GM12878 (cell line): Measurements from ENCODE around the gene MICALL2. TPM values are rescaled to one million over a fixed set of nuclear protein-coding genes. Genes with fewer than 3 reads are reported as not detected.
A peak's percentile ranks its signal among the peaks of the same experiment; 100 is the strongest.

Source experiments
- ATAC-seq: fragments of 200-7000 bp; cut with Tn5 transposase; 3 replicates; pipeline ENCODE4 v1.9.1; 2020; ENCODE audit warnings: mild to moderate bottlenecking, moderate library complexity
- BruUV-seq: library from RNA; stranded (reverse); fragments of 400-500 nt; replicated peaks from 2 replicates; lab custom pipeline; 2021; lab: Mats Ljungman, UMichigan
- CTCF ChIA-PET: fragments of 300-600 bp; sonication (Branson Sonifier 250); formaldehyde crosslinking; extraction: SDS; loops from one replicate; lab custom pipeline; 2021; ENCODE audit warnings: inconsistent platforms; lab: Yijun Ruan, JAX
- POLR2A ChIA-PET: fragments of 350-600 bp; formaldehyde crosslinking; extraction: SDS; loops from one replicate; lab custom pipeline; 2021; ENCODE audit warnings: inconsistent platforms; lab: Charles Lee
- RAD21 ChIA-PET: fragments of 300-600 bp; sonication (Branson Sonifier 250); formaldehyde crosslinking; loops from one replicate; lab custom pipeline; 2023; ENCODE audit warnings: antibody characterized with exemption; ENCODE audit not compliant: unreplicated experiment; lab: Charles Lee
- SMC1A ChIA-PET: fragments of 300-600 bp; sonication (Branson Sonifier 250); formaldehyde crosslinking; loops from one replicate; lab custom pipeline; 2023; ENCODE audit not compliant: unreplicated experiment, uncharacterized antibody; lab: Charles Lee
- DNase-seq: peaks from one replicate; pipeline ENCODE4 v3.0.0-alpha.2; 2011; ENCODE audit warnings: low read depth, low spot score
- FAIRE-seq: peaks from 3 replicates; lab custom pipeline; 2011; peaks lifted over from hg19 to GRCh38; lab: Jason Lieb, UNC
- H2AFZ ChIP-seq: 2 replicates; pipeline ENCODE4 v1.6.0; 2011; ENCODE audit warnings: low read depth, low read length, control low read depth; ENCODE audit not compliant: control insufficient read depth
- H3K27ac ChIP-seq: 2 replicates; pipeline ENCODE4 v1.5.1; 2011; ENCODE audit warnings: control low read depth; ENCODE audit not compliant: control insufficient read depth, insufficient read depth
- H3K27me3 ChIP-seq, 2 experiments: replicated peaks in 1 of 2; 2 replicates each; pipeline versions ENCODE4 v1.6.0 to v1.6.1; 2011; ENCODE audit warnings: low read length in 1 of 2; ENCODE audit not compliant: control insufficient read depth in 2 of 2, insufficient read depth in 2 of 2
- H3K36me3 ChIP-seq, 2 experiments: 2 replicates each; pipeline ENCODE4 v1.5.1; 2011; ENCODE audit warnings: low read length in 1 of 2; ENCODE audit not compliant: control insufficient read depth in 2 of 2, insufficient read depth in 2 of 2
- H3K4me1 ChIP-seq: 2 replicates; pipeline ENCODE4 v1.6.1; 2011; ENCODE audit warnings: mild to moderate bottlenecking, low read length, moderate library complexity, mixed read lengths; ENCODE audit not compliant: control insufficient read depth, insufficient read depth
- H3K4me2 ChIP-seq: 2 replicates; pipeline ENCODE4 v1.6.0; 2011; ENCODE audit warnings: control low read depth; ENCODE audit not compliant: control insufficient read depth, insufficient read depth
- H3K4me3 ChIP-seq: fragments of 200-600 bp; sonication (generic); 2 replicates; pipeline ENCODE4 v1.5.1; 2016
- H3K79me2 ChIP-seq: 2 replicates; pipeline ENCODE4 v1.6.0; 2011; ENCODE audit warnings: low read length; ENCODE audit not compliant: control insufficient read depth, insufficient read depth
- H3K9ac ChIP-seq: 2 replicates; pipeline ENCODE4 v1.8.0; 2011; ENCODE audit warnings: low read length, control low read depth, mixed read lengths; ENCODE audit not compliant: control insufficient read depth, insufficient read depth
- H3K9me3 ChIP-seq: replicated peaks from 3 replicates; pipeline ENCODE4 v1.5.1; 2011; ENCODE audit warnings: mild to moderate bottlenecking, low read length; ENCODE audit not compliant: control insufficient read depth, insufficient read depth
- H4K20me1 ChIP-seq: 2 replicates; pipeline ENCODE4 v1.6.0; 2011; ENCODE audit not compliant: control insufficient read depth, insufficient read depth
- RAD21 ChIP-seq: IDR thresholded peaks from 2 replicates; pipeline ENCODE4 v1.6.1; 2011; ENCODE audit warnings: mild to moderate bottlenecking, low read depth, low read length, moderate library complexity; ENCODE audit not compliant: insufficient read depth
- SMAD1 ChIP-seq: fragments of 450-650 bp; IDR thresholded peaks from 2 replicates; pipeline ENCODE4 v1.6.1; 2018; ENCODE audit warnings: mild to moderate bottlenecking, low read depth; ENCODE audit not compliant: partially characterized antibody
- SRF ChIP-seq, 2 experiments: IDR thresholded peaks; 2 replicates each; pipeline ENCODE4 v1.6.1; 2011; ENCODE audit warnings: low read depth in 2 of 2, low read length in 2 of 2, mild to moderate bottlenecking in 1 of 2, moderate library complexity in 1 of 2
- WGBS: methylation state at CpG from one replicate; pipeline ENCODE4 v1.1.6; 2016; ENCODE audit warnings: low lambda C conversion rate; ENCODE audit not compliant: insufficient replicate concordance, insufficient coverage; ENCODE audit errors: missing lambda C conversion rate; 5-methylcytosine and 5-hydroxymethylcytosine counted together
- in situ Hi-C: fragments of 300-500 bp; cut with MboI; formaldehyde crosslinking; loops from 9 replicates; pipeline ENCODE4 v1.14.3; 2018; ENCODE audit warnings: mixed read lengths
- intact Hi-C: fragments of 100-400 bp; cut with micrococcal nuclease; formaldehyde crosslinking; loops from one replicate; pipeline ENCODE4 v1.14.2; 2022; ENCODE audit not compliant: unreplicated experiment
- polyA plus RNA-seq, 11 experiments: library from polyadenylated mRNA; depleted of rRNA in 4 of 11; unstranded in 6 of 11; stranded (reverse) in 5 of 11; fragments of >200 nt; fragmentation: Nextera tagmentation in 4 of 11; fragmentation: Illumina TruSeq in 1 of 11; extraction: Ambion mirVana in 4 of 11; extraction: Trizol in 1 of 11; gene quantifications; 1 replicate in 1 of 11; 2 replicates in 10 of 11; pipeline versions ENCODE4 v1.2.1 to v1.2.3, GENCODE V29; 2011 to 2016; ENCODE audit warnings: inconsistent platforms in 2 of 11, missing spikeins in 2 of 11, low read depth in 1 of 11
- total RNA-seq, 4 experiments: library from RNA; depleted of rRNA in 3 of 4; stranded (reverse); fragments of >200 nt in 3 of 4; fragmentation: Illumina TruSeq in 1 of 4; extraction: Trizol in 1 of 4; gene quantifications; 2 replicates each; pipeline versions ENCODE4 v1.2.1 to v1.2.3, GENCODE V29; 2013 to 2021
- TF ChIP-seq, protein P1 (sequence below): IDR thresholded peaks from 2 replicates; pipeline ENCODE4 v1.6.1; 2011; ENCODE audit warnings: borderline replicate concordance, low read depth, mild to moderate bottlenecking, moderate library complexity, mixed read lengths, low read length; ENCODE audit not compliant: insufficient read depth; ENCODE audit errors: extremely low read length

MICALL2 gene
- total and polyA plus RNA-seq, 10 of the 15 experiments (the other 5 are each of a cell fraction or from before 2014, with no cell fraction given) = 0.04 to 1.7 (median 0.83) TPM; not detected in 3

DNA sequence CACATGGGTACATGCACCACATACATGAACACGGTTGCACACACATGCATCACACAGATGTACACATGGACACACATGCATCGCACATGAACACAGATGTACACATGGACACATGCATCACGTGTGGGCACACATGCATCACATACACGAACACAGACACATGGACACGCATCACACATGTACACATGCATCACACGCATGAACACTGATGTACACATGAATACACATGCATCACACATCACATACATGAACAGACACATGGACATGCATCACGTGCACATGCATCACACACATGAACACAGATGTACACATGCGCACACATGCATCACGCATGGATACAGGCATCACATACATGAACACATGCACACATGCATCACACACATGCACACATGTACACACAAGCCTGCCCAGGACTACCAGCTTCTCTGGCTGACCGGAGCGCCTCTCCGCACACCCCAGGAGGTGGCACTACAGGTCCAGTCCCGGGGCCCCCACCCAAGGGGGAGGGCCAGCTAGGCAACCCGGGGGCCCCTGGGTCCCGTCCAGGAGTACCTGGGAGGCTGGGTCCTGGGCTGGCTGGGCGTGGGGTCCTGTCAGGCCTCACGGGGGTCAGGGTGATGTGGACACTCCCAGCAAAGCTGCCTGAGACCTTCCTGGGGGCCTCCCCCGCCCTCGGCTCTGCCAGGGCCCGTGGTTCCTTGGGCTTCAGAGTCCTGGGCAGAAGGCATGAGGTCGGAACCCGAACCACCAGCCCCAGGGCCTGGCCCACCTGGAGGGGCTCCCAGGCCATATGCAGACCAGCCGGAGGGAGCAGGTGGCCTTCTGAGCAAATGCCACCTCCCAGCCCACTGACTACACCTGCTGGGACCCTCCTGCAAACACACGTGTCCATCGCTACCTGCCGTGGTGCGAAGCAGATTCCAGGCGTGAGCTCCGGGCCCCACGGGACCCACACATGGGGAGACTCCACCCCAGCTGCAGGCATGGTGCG, 19.6 kb downstream of the MICALL2 start:
- WGBS = 67% methylated on average over 31 of the region's 31 CpGs
- RAD21 ChIA-PET = no interaction called here

DNA sequence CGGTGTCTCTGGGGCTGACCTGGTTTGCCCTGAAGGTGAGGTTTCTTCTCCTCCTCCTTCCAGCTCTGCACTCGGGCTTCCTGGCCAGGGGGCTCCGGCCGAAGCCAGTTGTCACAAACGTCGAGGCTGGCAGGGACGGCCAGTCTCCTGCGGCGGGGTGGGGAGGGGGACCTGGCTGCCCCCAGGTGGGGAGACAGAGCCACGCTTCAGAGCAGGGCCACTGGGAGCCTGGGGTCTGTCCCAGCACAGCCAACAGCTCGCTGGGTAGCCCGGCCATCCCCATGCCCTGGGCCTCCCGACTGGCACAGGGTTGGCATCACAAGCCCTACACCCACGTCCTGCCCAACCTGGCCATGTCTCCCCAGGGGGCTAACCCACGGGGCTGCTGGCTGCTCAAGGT, 20.4 kb downstream of the MICALL2 start:
- CTCF ChIA-PET = interaction anchor here (0.6 kb wide), 1 partner anchor 14 kb away, joined by 3 read pairs; no protein-coding TSS in a partner anchor

More for the DNA sequence above, 19.6 kb downstream of the MICALL2 start:
- Histone ChIP-seq H3K4me1 (no peaks in the 10 kb centered on the region), H3K36me3 (no peaks in the 10 kb centered on the region), H4K20me1 (no peaks in the 10 kb centered on the region), H3K4me3 (no peak overlapping the region), H2AFZ (no peak overlapping the region), H3K4me2 (no peak overlapping the region), H3K27ac (no peak overlapping the region), H3K27me3 (no peaks in the 10 kb centered on the region; a peak in 1 of 4 replicates), H3K9ac (no peak overlapping the region), H3K9me3 (no peaks in the 10 kb centered on the region)
- no peak for ATAC-seq
- POLR2A ChIA-PET = no interaction called here
- intact Hi-C loops = no loop called here
- DNase-seq = no peak
- in situ Hi-C loops = no loop called here
- no peak for FAIRE-seq
- peak; percentile 16; the same call in 1 of the 2 replicates for TF ChIP-seq RAD21
- TF ChIP-seq, protein P1, sequence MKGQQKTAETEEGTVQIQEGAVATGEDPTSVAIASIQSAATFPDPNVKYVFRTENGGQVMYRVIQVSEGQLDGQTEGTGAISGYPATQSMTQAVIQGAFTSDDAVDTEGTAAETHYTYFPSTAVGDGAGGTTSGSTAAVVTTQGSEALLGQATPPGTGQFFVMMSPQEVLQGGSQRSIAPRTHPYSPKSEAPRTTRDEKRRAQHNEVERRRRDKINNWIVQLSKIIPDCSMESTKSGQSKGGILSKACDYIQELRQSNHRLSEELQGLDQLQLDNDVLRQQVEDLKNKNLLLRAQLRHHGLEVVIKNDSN = no peak
- TF ChIP-seq, all 136 proteins: peak for 1
- ChIA-PET SMC1A (no interaction called here), CTCF (interaction anchor here (0.6 to 1.0 kb wide), 2 partner anchors 13 to 35 kb away, joined by 3 read pairs; no protein-coding TSS in a partner anchor)
- BruUV-seq = no TSS peak
- H3K79me2 ChIP-seq = no peaks in the 10 kb centered on the region

More for the DNA sequence above, 20.4 kb downstream of the MICALL2 start:
- WGBS = 47% methylated on average over 12 of the region's 15 CpGs
- Histone ChIP-seq H2AFZ (no peak overlapping the region), H3K9ac (no peak overlapping the region), H3K4me2 (no peak overlapping the region), H3K27me3 (no peaks in the 10 kb centered on the region; a peak in 1 of 4 replicates), H4K20me1 (no peaks in the 10 kb centered on the region), H3K9me3 (no peaks in the 10 kb centered on the region), H3K79me2 (no peaks in the 10 kb centered on the region), H3K36me3 (no peaks in the 10 kb centered on the region)
- no TSS peak for BruUV-seq
- in situ Hi-C loops = no loop called here
- DNase-seq = no peak
- intact Hi-C loops = no loop called here
- SMC1A ChIA-PET = no interaction called here
- no peak for ATAC-seq
- FAIRE-seq = no peak
- TF ChIP-seq SRF (IDR thresholded peaks at IDR 0.05; ENCODE audit: low read depth in 2 of 2, low read length in 2 of 2) = no peak
- TF ChIP-seq SMAD1 = no peak
- TF ChIP-seq, all 136 proteins: peak for 0
- ChIA-PET POLR2A (no interaction called here), RAD21 (interaction anchor here (1.1 kb wide), 1 partner anchor 35 kb away, joined by 4 read pairs; no protein-coding TSS in a partner anchor)
- Histone ChIP-seq H3K4me1 (no peaks in the 10 kb centered on the region), H3K27ac (no peak overlapping the region), H3K4me3 (no peak overlapping the region)
